A549 (cell line): ENCODE measurements around the gene SIGLEC8.

Experiments
- JUN ChIP-seq, 2 experiments: fragments of >200 bp; sonication (Bioruptor Twin); formaldehyde crosslinking; IDR thresholded peaks; 2 replicates in 1 of 2; 3 replicates in 1 of 2; pipeline ENCODE4 v1.6.1; 2016 to 2017
- KDM1A ChIP-seq: fragments of 200-600 bp; sonication (generic); IDR thresholded peaks from 2 replicates; pipeline ENCODE4 v1.6.1; 2016; ENCODE audit warnings: low read depth, mild to moderate bottlenecking
- MAZ ChIP-seq: fragments of 150-350 bp; IDR thresholded peaks from 2 replicates; pipeline ENCODE4 v1.6.1; 2014; ENCODE audit warnings: antibody characterized with exemption, low read depth, low read length, borderline replicate concordance
- RAD21 ChIP-seq, 2 experiments: fragments of >200 bp in 1 of 2; sonication (Bioruptor Twin) in 1 of 2; formaldehyde crosslinking in 1 of 2; IDR thresholded peaks in 1 of 2; conservative IDR thresholded peaks in 1 of 2; 2 replicates in 1 of 2; 3 replicates in 1 of 2; pipeline ENCODE4 v1.6.1; 2012 to 2018; ENCODE audit warnings: inconsistent platforms in 1 of 2
- TF ChIP-seq, protein P1 (sequence below): fragments of >200 bp; sonication (Bioruptor Twin); formaldehyde crosslinking; IDR thresholded peaks from 3 replicates; pipeline ENCODE4 v1.5.1; 2016

DNA sequence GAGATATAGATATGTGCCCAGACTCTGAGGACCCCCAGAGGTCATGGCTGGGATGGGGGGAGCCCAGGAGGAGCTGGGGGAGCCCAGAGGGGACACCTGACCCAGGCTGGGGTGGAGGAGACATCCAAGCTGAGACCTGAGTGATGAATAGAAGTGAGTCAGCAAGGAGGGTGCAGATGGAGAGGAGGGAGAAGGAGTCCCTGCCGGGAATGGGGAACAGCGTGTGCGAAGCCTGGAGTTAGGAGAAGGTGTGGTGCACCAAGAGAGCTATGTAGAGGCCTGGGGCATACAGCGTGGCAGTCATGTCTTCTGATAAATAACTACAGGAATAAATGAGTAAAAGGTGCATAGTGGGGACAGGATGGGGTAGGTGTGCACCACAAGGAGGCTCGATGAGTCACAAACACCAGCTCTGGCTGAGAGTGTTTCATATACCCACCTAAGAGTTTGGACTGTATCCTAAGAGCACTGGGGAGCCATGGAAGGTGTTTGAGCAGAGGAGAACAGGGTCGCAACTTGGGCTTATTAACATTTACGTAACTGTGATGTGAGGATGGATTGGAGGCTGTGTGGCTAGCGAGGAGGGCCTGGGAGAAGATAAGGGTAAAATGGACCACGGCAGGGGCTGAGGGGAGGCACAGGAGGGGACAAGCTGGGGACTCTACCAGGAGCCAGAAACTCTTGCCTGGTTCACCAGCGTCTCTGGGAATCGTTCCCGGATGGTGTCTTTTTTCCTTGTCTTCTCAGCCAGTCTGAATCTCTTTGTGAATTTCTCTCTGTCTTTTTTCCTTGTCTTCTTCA lies 21.5 kb upstream of the SIGLEC8 start:
- TF ChIP-seq, protein P1, sequence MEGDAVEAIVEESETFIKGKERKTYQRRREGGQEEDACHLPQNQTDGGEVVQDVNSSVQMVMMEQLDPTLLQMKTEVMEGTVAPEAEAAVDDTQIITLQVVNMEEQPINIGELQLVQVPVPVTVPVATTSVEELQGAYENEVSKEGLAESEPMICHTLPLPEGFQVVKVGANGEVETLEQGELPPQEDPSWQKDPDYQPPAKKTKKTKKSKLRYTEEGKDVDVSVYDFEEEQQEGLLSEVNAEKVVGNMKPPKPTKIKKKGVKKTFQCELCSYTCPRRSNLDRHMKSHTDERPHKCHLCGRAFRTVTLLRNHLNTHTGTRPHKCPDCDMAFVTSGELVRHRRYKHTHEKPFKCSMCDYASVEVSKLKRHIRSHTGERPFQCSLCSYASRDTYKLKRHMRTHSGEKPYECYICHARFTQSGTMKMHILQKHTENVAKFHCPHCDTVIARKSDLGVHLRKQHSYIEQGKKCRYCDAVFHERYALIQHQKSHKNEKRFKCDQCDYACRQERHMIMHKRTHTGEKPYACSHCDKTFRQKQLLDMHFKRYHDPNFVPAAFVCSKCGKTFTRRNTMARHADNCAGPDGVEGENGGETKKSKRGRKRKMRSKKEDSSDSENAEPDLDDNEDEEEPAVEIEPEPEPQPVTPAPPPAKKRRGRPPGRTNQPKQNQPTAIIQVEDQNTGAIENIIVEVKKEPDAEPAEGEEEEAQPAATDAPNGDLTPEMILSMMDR: no peak
- TF ChIP-seq JUN (IDR thresholded peaks at IDR 0.05): no peak
- TF ChIP-seq RAD21 (conservative IDR thresholded peaks at IDR 0.05 in 1 of 2, IDR thresholded peaks at IDR 0.05 in 1 of 2): no peak
- TF ChIP-seq KDM1A: no peak
- no peak for TF ChIP-seq MAZ
